GM23338 (cell line): Measurements from ENCODE around the gene EXOC6B. TPM values are rescaled to one million over a fixed set of nuclear protein-coding genes. Genes with fewer than 3 reads are reported as not detected.
A peak's percentile ranks its signal among the peaks of the same experiment; 100 is the strongest.

Source experiments
- ATAC-seq: fragments of 200-7000 bp; cut with Tn5 transposase; 3 replicates; pipeline ENCODE4 v1.9.1; 2020
- DNase-seq: peaks from one replicate; pipeline ENCODE4 v3.0.0-alpha.2; 2015; ENCODE audit warnings: low spot score
- H2AFZ ChIP-seq: fragments of 200-600 bp; sonication (generic); 2 replicates; pipeline ENCODE4 v1.8.0; 2016; ENCODE audit warnings: antibody characterized with exemption, mild to moderate bottlenecking, moderate library complexity
- H3F3A ChIP-seq: fragments of 200-600 bp; sonication (generic); replicated peaks from 2 replicates; pipeline ENCODE4 v1.8.0; 2017; ENCODE audit warnings: antibody characterized with exemption, mixed run types, low read depth
- H3K27ac ChIP-seq: fragments of 200-600 bp; sonication (generic); 2 replicates; pipeline ENCODE4 v1.6.1; 2016; ENCODE audit warnings: low read depth
- H3K27me3 ChIP-seq: fragments of 200-600 bp; sonication (generic); 2 replicates; pipeline ENCODE4 v1.8.0; 2016; ENCODE audit warnings: mild to moderate bottlenecking, mixed run types, moderate library complexity; ENCODE audit not compliant: insufficient read depth
- H3K36me3 ChIP-seq: fragments of 200-600 bp; sonication (generic); 2 replicates; pipeline ENCODE4 v1.8.0; 2016; ENCODE audit warnings: mild to moderate bottlenecking; ENCODE audit not compliant: insufficient read depth
- H3K4me1 ChIP-seq: fragments of 200-600 bp; sonication (generic); 2 replicates; pipeline ENCODE4 v1.8.0; 2016; ENCODE audit warnings: mild to moderate bottlenecking, moderate library complexity; ENCODE audit not compliant: insufficient read depth
- H3K4me2 ChIP-seq: fragments of 200-600 bp; sonication (generic); 2 replicates; pipeline ENCODE4 v1.7.1; 2017; ENCODE audit warnings: mixed run types
- H3K4me3 ChIP-seq: fragments of 200-600 bp; sonication (generic); 2 replicates; pipeline ENCODE4 v1.6.1; 2016; ENCODE audit warnings: mixed run types
- H3K79me2 ChIP-seq: fragments of 200-600 bp; sonication (generic); replicated peaks from 2 replicates; pipeline ENCODE4 v1.8.0; 2017; ENCODE audit warnings: mild to moderate bottlenecking; ENCODE audit not compliant: insufficient read depth
- H3K9me2 ChIP-seq: fragments of 200-600 bp; sonication (generic); 2 replicates; pipeline ENCODE4 v1.8.0; 2017; ENCODE audit not compliant: insufficient read depth
- H4K20me1 ChIP-seq: fragments of 200-600 bp; sonication (generic); replicated peaks from 2 replicates; pipeline ENCODE4 v1.8.0; 2017; ENCODE audit warnings: mild to moderate bottlenecking; ENCODE audit not compliant: insufficient read depth
- H3K27ac Mint-ChIP-seq: 2 replicates; pipeline ENCODE4 v1.8.0; 2020; ENCODE audit warnings: inconsistent platforms, mild to moderate bottlenecking, moderate library complexity, mixed read lengths
- H3K27me3 Mint-ChIP-seq: 3 replicates; pipeline ENCODE4 v1.8.0; 2022; ENCODE audit warnings: low read depth, mild to moderate bottlenecking, moderate library complexity, mixed read lengths, inconsistent platforms; ENCODE audit not compliant: insufficient read depth, poor library complexity
- H3K36me3 Mint-ChIP-seq: 3 replicates; pipeline ENCODE4 v1.8.0; 2021; ENCODE audit warnings: low read depth, mild to moderate bottlenecking, inconsistent platforms, moderate library complexity, mixed read lengths
- H3K4me1 Mint-ChIP-seq: 3 replicates; pipeline ENCODE4 v1.8.0; 2020; ENCODE audit warnings: mild to moderate bottlenecking, inconsistent platforms, mixed read lengths
- H3K4me3 Mint-ChIP-seq: 3 replicates; pipeline ENCODE4 v1.8.0; 2021; ENCODE audit warnings: moderate library complexity, mild to moderate bottlenecking, inconsistent platforms, mixed read lengths
- H3K9me3 Mint-ChIP-seq: 3 replicates; pipeline ENCODE4 v1.8.0; 2020; ENCODE audit warnings: moderate library complexity, mild to moderate bottlenecking, inconsistent platforms, mixed read lengths
- CREB1 ChIP-seq: fragments of 250-450 bp; sonication (Bioruptor Pico); IDR thresholded peaks from 2 replicates; pipeline ENCODE4 v1.5.0; 2020; ENCODE audit warnings: low read depth, mild to moderate bottlenecking, moderate library complexity
- ETS1 ChIP-seq: IDR thresholded peaks from 2 replicates; pipeline ENCODE4 v1.6.1; 2016; ENCODE audit warnings: antibody characterized with exemption
- JUNB ChIP-seq: IDR thresholded peaks from one replicate; pipeline ENCODE4 v1.6.1; 2016; ENCODE audit warnings: antibody characterized with exemption; ENCODE audit not compliant: unreplicated experiment
- NANOG ChIP-seq: IDR thresholded peaks from 2 replicates; pipeline ENCODE4 v1.6.1; 2016; ENCODE audit warnings: antibody characterized with exemption, borderline replicate concordance
- STAT1 ChIP-seq: IDR thresholded peaks from one replicate; pipeline ENCODE4 v1.6.1; 2016; ENCODE audit warnings: antibody characterized with exemption; ENCODE audit not compliant: unreplicated experiment
- ZNF114 ChIP-seq: fragments of 250-450 bp; sonication (Bioruptor Pico); IDR thresholded peaks from 2 replicates; pipeline ENCODE4 v1.5.0; 2020; ENCODE audit warnings: mild to moderate bottlenecking, moderate library complexity
- ZNF331 ChIP-seq: fragments of 250-450 bp; sonication (Bioruptor Pico); IDR thresholded peaks from 2 replicates; pipeline ENCODE4 v1.5.0; 2020; ENCODE audit warnings: low read depth, mild to moderate bottlenecking, moderate library complexity
- polyA plus RNA-seq: library from polyadenylated mRNA; unstranded; fragments of >200 nt; fragmentation: Nextera tagmentation; extraction: Ambion mirVana; gene quantifications from 2 replicates; pipeline ENCODE4 v1.2.1, GENCODE V29; 2016
- total RNA-seq: library from RNA; depleted of rRNA; stranded (reverse); fragments of >200 nt; shearing (Covaris generic); gene quantifications from 2 replicates; pipeline ENCODE4 v1.2.3, GENCODE V29; 2014
- TF ChIP-seq, protein P1 (sequence below): IDR thresholded peaks from one replicate; pipeline ENCODE4 v1.6.1; 2018; ENCODE audit warnings: antibody characterized with exemption; ENCODE audit not compliant: unreplicated experiment
- TF ChIP-seq, protein P2 (sequence below), 2 experiments: fragments of 200-600 bp in 1 of 2; sonication (generic) in 1 of 2; conservative IDR thresholded peaks; 2 replicates each; pipeline versions ENCODE4 v1.5.1 to v1.6.1; 2016 to 2017; ENCODE audit warnings: antibody characterized with exemption in 2 of 2, low read depth in 2 of 2, mild to moderate bottlenecking in 2 of 2, moderate library complexity in 1 of 2

The EXOC6B gene
- total and polyA plus RNA-seq, 2 experiments from 2014 or later, result 7.2 to 45.9 TPM

DNA sequence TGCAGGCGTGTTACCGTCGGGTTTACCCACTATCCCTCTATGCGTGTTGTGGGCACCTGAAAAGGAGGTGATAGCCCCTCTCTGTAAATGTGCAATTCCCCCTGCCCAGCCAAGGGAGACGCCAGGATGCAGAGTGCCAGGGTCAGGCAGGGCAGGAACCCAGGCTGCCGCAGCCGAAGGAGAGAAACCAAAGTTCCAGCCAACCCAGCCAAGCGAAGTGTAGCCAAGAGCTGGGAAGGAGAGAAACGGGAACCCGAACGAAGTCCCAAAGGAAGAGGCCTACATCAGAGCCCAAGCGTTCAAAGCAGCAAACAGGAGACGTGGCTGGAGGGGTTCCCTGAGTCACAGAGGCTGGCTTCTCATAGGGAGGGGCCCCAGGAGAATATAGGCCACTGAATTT lies 37.2 kb upstream of the EXOC6B start (continued):
- TF ChIP-seq, protein P1, sequence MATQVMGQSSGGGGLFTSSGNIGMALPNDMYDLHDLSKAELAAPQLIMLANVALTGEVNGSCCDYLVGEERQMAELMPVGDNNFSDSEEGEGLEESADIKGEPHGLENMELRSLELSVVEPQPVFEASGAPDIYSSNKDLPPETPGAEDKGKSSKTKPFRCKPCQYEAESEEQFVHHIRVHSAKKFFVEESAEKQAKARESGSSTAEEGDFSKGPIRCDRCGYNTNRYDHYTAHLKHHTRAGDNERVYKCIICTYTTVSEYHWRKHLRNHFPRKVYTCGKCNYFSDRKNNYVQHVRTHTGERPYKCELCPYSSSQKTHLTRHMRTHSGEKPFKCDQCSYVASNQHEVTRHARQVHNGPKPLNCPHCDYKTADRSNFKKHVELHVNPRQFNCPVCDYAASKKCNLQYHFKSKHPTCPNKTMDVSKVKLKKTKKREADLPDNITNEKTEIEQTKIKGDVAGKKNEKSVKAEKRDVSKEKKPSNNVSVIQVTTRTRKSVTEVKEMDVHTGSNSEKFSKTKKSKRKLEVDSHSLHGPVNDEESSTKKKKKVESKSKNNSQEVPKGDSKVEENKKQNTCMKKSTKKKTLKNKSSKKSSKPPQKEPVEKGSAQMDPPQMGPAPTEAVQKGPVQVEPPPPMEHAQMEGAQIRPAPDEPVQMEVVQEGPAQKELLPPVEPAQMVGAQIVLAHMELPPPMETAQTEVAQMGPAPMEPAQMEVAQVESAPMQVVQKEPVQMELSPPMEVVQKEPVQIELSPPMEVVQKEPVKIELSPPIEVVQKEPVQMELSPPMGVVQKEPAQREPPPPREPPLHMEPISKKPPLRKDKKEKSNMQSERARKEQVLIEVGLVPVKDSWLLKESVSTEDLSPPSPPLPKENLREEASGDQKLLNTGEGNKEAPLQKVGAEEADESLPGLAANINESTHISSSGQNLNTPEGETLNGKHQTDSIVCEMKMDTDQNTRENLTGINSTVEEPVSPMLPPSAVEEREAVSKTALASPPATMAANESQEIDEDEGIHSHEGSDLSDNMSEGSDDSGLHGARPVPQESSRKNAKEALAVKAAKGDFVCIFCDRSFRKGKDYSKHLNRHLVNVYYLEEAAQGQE, result no peak
- TF ChIP-seq ZNF114 (CRISPR knock-in tag) (no peak), STAT1 (no peak), CREB1 (CRISPR knock-in tag) (no peak)
- TF ChIP-seq, protein P2, sequence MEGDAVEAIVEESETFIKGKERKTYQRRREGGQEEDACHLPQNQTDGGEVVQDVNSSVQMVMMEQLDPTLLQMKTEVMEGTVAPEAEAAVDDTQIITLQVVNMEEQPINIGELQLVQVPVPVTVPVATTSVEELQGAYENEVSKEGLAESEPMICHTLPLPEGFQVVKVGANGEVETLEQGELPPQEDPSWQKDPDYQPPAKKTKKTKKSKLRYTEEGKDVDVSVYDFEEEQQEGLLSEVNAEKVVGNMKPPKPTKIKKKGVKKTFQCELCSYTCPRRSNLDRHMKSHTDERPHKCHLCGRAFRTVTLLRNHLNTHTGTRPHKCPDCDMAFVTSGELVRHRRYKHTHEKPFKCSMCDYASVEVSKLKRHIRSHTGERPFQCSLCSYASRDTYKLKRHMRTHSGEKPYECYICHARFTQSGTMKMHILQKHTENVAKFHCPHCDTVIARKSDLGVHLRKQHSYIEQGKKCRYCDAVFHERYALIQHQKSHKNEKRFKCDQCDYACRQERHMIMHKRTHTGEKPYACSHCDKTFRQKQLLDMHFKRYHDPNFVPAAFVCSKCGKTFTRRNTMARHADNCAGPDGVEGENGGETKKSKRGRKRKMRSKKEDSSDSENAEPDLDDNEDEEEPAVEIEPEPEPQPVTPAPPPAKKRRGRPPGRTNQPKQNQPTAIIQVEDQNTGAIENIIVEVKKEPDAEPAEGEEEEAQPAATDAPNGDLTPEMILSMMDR (conservative IDR thresholded peaks at IDR 0.05; ENCODE audit: low read depth in 2 of 2), result no peak

GRCh38 chr2:72862239-72862988 lies 36.6 kb upstream of the EXOC6B start:
- no peaks in the 10 kb centered on the region for H3K9me3 Mint-ChIP-seq
- peaks cover 3% of the 10 kb centered on the region for H3K27me3 Mint-ChIP-seq
- no peaks in the 10 kb centered on the region for H3K36me3 Mint-ChIP-seq
- TF ChIP-seq STAT1, result no peak
- no peak for TF ChIP-seq NANOG
- TF ChIP-seq, protein P1, result no peak
- no peak for TF ChIP-seq JUNB
- no peak for TF ChIP-seq ZNF331 (CRISPR knock-in tag)
- TF ChIP-seq, protein P2 (conservative IDR thresholded peaks at IDR 0.05; ENCODE audit: low read depth in 2 of 2), result peak; percentile 94 to 99
- TF ChIP-seq ETS1, result no peak
- TF ChIP-seq ZNF114 (CRISPR knock-in tag), result no peak
- no peak overlapping the region for H3K27ac ChIP-seq
- H3K79me2 ChIP-seq, result no peaks in the 10 kb centered on the region
- H4K20me1 ChIP-seq, result no peaks in the 10 kb centered on the region
- no peaks in the 10 kb centered on the region for H3K36me3 ChIP-seq
- ATAC-seq (peak; percentile 95), DNase-seq (peak; percentile 96)
- no peaks in the 10 kb centered on the region for H3F3A ChIP-seq
- H3K9me2 ChIP-seq, result no peaks in the 10 kb centered on the region
- H3K4me2 ChIP-seq, result peak overlapping the region; percentile 88
- H2AFZ ChIP-seq, result peak overlapping the region; percentile 96
- H3K4me1 Mint-ChIP-seq, result peaks cover 12% of the 10 kb centered on the region
- H3K4me3 ChIP-seq, result peak overlapping the region; percentile 58
- peak overlapping the region; percentile 72 for H3K4me3 Mint-ChIP-seq
- H3K27ac Mint-ChIP-seq, result no peak overlapping the region
- peaks cover 12% of the 10 kb centered on the region; the same call in 1 of the 2 replicates for H3K27me3 ChIP-seq
- peaks cover 4% of the 10 kb centered on the region; the same call in 1 of the 2 replicates for H3K4me1 ChIP-seq
